ENCODE data around the gene CLTA.
"Not testable (repeated sequence)": the region's sequence is repeated elsewhere in the genome, so short reads cannot be mapped to it uniquely, and the experiment has no call there.

CLTA gene

DNA sequence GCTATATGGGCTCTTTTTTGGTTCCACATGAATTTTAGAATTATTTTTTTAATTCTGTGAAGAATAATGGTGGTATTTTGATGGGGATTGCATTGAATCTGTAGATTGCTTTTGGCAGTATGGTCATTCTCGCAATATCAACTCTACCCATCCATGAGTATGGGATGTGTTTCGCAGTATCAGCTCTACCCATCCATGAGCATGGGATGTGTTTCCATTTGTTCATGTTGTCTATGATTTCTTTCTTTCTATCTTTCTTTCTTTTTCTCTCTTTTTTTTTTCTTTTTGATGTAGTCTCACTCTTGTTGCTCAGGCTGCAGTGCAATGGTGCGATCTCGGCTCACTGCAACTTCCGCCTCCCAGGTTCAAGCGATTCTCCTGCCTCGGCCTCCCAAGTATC, 48.5 kb downstream of the CLTA start:
- DNase-seq (ENCODE audit: low read depth, low spot score), result not testable (repeated sequence)

DNA sequence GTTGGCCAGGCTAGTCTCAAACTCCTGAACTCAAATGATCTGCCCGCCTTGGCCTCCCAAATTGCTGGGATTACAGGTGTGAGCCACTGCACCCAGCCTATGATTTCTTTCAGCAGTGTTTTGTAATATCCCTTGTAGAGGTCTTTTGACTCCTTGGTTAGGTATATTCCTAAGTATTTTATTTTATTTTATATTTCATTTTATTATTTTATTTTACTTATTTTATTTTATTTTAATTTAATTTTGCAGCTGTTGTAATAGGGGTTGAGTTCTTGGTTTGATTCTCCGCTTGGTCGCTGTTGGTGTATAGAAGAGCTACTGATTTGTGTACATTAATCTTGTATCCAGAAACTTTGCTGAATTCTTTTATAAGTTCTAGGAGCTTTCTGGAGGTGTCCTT, 49.0 kb downstream of the CLTA start:
- not testable (repeated sequence) for DNase-seq (ENCODE audit: low read depth, low spot score)

DNA sequence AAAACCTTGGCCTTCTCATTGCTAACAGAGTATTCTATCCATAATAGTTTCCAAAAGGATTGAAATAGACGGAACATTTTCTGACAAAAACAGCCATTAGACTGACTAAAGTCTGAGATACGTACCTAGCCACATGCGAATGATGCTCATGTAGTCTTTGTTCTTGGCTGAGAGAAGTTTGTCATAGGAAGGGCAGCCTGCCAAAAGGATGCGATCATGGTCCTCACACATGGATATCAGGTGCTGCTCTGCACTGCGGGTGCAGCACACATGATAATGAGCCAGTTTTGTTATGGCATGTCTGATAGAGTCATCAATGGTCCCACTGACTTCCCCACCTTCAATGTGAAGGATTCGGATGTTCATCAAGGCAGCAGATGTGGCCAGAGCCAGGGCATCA, 55.2 kb downstream of the CLTA start:
- DNase-seq (ENCODE audit: low read depth, low spot score), result no peak

DNA sequence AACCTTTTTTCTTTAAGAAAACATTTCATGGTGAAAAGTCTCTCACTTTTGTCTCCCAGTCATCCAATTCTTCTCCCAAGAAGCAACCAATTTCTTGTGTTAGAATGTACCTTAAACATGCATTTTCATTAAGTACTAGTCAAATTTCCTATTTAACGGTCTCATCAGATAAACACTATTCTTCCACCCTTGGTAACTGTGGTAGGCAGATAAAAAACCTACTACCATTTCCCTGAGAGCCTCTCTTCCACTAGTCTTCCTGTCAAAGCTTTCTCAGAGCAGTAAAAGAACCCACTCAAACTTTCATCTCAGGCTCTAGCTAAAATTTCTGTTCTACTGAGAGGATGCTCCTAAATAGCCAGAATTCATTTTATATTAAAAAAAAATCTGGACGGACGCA, 56.6 kb downstream of the CLTA start:
- DNase-seq (ENCODE audit: low read depth, low spot score), result no peak

DNA sequence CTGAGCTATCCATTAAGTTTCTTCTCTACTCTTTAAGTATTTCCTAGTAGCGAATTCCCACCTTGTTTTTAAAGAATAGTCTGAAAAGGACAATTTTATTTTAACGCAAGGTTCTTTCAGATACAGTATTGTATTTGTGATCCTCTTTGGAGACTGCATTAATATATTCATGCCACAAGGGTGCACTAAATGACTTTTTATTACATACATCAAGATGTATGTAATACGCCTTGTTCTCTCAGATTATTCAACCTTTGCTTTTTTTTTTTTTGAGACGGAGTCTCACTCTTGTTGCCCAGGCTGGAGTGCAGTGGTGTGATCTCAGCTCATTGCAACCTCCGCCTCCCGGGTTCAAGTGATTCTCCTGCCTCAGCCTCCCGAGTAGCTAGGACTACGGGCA, 57.3 kb downstream of the CLTA start:
- not testable (repeated sequence) for DNase-seq (ENCODE audit: low read depth, low spot score)

DNA sequence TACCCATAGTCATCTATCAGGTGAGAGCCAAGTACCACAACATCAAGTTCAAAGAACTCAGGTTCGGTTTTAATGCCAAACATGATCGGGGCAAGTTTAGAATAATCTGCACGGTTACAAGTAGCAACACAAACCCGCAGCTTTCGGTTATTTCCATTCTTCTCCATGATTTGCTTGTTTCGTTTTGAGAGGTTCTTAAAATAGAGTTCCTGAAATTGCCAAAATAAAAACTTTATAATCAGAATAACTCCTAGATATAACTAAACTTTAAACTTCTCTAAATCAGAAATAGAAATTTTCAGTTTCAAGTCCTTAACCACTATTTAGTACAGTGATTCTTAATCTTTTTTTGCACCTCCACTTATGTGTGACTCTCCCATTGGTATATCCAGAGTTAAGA, 58.5 kb downstream of the CLTA start:
- DNase-seq (ENCODE audit: low read depth, low spot score), result no peak

DNA sequence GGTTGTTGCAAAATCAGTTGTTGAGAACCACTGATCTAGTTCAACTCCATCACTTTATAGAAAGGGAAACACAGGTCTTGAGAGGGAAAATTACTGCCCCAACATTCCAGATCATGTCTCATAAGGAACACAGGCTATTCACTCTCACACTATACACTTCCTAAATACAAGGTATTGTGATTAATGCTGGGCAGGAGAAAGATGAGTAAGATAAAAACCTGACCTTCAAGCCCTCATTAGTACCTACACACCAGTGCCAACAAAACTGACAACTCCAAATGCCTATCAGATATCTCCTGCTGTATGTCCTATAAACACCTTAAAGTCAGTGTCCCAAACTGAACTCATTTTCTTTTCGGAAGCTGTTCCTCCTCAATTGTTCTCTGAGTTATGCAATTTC, 59.4 kb downstream of the CLTA start:
- DNase-seq (ENCODE audit: low read depth, low spot score), result no peak

DNA sequence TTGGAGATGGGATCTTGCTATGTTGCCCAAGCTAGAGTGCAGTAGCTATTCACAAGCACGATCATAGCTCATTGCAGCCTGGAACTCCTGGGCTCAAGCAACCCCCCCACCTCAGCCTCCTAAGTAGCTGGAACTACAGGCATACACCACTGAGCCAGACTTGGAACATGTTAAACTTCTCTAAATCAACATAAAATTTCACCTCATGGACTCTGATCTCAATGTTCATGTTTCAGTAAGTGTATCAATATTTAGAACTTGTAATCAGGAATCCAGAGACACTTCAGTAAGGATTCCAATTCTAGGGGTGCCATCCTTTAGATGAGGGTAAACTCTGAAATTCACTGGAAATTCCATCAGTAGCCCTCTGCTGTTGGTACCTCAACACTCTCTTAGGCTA, 60.7 kb downstream of the CLTA start:
- no peak for DNase-seq (ENCODE audit: low read depth, low spot score)

DNA sequence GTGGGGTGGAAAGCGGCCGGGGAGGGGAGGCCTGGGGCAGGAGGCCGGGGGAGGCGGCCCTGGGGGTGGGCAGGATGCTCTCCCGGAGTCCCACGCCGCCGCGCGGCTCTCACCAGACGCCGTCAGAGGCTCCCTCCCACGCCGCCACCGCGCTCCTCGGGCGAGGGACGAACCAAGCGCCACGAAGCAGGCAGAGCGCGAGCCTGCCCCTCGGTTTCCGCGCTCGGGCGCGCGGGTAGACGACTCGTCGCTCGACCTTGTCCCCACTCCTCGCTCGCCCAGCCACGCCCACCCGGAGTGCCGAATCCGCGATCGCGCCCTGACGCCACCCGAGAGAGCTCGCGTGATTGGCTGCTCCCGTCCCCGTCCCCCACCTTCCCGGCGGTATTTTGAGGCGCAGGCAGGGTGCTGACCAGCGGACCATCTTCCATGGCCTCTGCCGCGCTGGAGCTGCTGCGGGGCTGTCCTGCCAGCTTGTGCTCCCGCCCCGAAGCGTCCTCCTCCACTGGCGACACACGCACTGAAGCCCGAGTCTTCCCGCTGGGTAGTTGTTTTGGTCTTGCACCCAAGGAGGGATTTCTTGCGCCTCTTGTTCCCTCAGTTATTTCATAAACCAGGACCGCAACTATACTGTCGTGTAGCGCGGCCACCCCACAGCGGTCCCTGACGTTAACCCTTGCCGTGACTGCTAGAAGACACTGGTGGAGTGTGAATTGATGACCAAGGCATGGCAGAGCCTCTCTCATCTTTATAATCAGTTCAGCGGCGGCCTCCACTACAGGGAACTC, 67.7 kb downstream of the CLTA start, which contains the start of gene GNE:
Gene GNE, minus strand, starts transcription at position 241 of the 788 bp plus-strand sequence. CDS start 9,093 bp downstream, outside the sequence.
- peak; percentile 98 for DNase-seq (ENCODE audit: low read depth, low spot score)

DNA sequence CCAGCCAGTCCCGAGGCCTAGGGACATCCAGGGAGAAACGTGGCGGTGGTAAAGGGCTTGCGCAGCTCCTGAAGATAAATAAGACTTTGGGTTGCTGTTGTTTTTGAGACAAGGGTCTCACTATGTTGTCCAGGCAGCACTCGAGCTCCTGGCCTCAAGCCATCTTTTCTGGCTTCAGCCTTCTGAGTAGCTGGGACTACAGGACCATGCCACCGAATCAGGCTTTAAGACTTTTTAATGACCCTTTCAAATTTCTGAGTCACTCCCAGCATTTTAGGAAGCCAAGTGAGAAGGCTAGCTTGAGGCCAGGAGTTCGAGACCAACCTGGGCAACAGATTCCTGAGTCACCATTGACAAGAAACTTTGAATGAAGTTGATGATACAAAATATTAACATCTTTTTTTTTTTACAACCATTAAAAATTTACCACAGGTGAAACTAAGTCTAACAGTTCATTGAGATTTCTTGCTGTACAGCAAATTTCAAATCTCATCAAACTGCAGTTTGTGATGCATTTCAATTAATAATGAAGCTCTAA, 68.3 kb downstream of the CLTA start:
- no peak for DNase-seq (ENCODE audit: low read depth, low spot score)
